ENCODE measurements around the gene ACOT7. TPM values are rescaled to one million over a fixed set of nuclear protein-coding genes. Genes with fewer than 3 reads are reported as not detected.
A peak's percentile ranks its signal among the peaks of the same experiment; 100 is the strongest.
"Not testable (repeated sequence)": the region's sequence is repeated elsewhere in the genome, so short reads cannot be mapped to it uniquely, and the experiment has no call there.

Gene ACOT7
- polyA plus RNA-seq, 3 donors: 32.8 to 39.4 (median 36.8) TPM

- DNase-seq: no peak
Observed at GRCh38 chr1:6410248-6410893, 16.8 kb upstream of the ACOT7 start.

- no peak for DNase-seq
Observed at GRCh38 chr1:6409733-6410132, 16.2 kb upstream of the ACOT7 start.

DNA sequence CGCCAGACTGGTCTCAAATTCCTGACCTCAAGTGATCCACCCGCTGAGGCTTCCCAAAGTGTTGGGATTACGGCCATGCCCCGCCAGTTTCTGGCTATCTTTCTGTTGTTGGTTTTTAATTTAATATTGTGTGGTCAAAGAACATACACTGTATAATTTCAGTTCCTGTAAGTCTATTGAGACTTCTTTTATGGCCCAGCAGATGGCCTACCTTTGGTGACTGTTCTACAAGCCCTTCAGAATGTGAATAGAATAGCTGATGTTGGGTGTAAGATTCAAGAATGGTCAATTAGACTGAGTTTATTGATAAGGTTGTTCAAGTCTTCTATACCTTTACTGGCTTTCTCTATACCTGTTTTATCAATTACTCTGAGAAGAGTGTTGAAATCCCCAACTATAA, 15.5 kb upstream of the ACOT7 start:
- DNase-seq: no peak

DNA sequence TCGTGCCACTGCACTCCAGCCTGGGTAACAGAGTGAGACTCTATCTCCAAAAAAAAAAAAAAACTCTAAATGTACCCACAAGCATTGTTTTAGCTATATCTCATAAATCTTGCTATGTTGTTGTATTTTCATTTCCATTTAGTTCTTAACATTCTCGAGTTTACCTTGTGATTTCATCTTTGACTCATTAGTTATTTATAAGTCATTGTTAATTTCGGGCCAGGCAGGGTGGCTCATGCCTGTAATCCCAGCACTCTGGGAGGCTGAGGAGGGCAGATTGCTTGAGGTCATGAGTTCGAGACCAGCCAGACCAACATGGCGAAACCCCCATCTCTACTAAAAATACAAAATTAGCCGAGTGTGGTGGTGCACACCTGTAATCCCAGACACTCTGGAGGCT, 14.5 kb upstream of the ACOT7 start:
- no peak for DNase-seq

DNA sequence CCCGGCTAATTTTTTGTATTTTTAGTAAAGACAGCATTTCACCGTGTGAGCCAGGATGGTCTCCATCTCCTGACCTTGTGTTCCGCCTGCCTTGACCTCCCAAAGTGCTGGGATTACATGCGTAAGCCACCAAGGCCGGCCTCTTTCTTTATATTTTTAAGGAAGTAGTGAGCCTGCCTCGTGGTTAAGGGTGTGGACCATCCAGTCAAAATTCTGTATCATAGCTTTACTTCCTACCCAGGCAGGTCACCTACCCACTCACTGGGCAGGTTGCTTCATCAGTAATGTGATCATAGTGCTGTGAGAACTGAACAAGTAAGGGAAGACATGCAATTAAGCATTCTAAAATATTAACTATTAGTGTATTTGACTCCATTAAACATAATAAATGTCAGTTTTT, 8.1 kb upstream of the ACOT7 start:
- DNase-seq: no peak

- no peak for DNase-seq
Observed at GRCh38 chr1:6399294-6399693, 5.7 kb upstream of the ACOT7 start.

DNA sequence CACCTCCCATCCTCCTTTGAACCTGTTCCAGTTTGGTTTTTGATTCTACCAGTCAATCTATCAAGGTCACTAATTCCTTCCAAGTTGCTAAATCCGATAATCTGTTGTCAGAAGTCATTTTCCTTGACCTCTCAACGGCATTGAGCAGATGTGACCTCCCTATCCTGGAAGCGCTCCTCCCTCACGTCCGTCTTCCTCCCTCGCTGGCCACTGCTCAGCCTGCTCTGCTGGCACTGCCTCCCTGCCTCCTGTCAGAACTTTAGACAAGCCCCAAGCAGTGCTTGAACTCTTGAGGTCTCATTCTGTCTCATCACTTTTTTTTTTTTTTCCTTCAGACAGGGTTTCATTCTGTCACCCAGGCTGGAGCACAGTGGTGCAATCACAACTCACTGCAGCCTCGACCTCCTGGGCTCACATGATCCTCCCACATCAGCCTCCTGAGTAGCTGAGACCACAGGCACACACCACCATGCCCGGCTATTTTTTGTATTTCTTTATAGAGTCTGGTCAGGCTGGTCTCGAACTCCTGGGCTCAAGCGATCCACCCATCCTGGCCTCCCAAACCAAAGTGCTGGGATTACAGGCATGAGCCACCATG, 4.4 kb upstream of the ACOT7 start:
- no peak for DNase-seq

DNA sequence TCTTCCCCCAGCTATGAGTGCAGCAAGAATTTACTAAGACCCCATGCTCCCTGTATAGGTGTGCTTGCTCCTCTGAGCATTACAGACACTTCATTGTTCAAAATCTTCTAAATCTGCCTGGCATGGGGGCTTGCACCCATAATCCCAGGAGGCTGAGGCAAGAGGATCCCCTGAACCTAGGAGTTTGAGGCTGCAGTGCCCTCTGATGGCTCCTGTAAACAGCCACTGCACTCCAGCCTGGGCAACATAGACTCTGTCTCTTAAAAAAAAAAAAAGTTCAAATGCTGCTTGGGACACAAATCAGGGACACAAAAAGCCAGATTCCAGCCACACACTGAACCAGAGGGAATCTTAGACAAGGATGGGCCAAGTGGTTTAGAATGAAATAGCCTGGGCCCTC, 3.4 kb upstream of the ACOT7 start:
- no peak for DNase-seq

GRCh38 chr1:6395781-6396244, 2.2 kb upstream of the ACOT7 start:
- not testable (repeated sequence) for DNase-seq

GRCh38 chr1:6395130-6395529, 1.6 kb upstream of the ACOT7 start:
- not testable (repeated sequence) for DNase-seq

DNA sequence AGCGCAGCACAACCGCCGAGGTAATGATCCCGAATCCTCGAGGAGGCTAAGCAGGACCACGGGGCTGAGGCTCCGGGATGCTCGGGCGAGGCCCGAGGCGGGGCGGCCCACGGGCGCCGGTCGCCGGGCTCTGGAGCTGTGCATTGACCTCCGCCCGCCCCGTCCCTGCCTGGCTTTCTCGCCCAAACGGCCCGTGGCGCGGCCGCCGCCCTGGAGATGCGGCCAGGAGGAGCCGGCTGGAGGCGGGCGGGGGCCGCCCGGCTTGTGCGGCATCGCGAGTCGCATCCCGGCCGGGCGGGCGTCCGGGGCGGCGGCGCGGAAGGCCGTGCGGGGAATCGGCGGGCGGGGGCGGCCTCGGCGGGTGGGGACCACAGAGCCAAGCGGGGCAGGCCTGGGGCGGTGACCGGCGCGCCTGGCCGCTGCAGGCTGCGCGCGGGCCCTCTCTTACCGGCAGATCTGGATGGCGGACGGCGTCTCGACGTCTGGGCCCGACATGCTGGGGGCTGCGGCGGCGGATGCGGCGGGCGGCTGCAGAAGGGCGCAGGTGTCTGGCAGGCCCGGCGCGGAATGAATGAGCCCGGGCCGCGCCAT, 663 bp downstream of the ACOT7 start:
- no peak for DNase-seq

DNA sequence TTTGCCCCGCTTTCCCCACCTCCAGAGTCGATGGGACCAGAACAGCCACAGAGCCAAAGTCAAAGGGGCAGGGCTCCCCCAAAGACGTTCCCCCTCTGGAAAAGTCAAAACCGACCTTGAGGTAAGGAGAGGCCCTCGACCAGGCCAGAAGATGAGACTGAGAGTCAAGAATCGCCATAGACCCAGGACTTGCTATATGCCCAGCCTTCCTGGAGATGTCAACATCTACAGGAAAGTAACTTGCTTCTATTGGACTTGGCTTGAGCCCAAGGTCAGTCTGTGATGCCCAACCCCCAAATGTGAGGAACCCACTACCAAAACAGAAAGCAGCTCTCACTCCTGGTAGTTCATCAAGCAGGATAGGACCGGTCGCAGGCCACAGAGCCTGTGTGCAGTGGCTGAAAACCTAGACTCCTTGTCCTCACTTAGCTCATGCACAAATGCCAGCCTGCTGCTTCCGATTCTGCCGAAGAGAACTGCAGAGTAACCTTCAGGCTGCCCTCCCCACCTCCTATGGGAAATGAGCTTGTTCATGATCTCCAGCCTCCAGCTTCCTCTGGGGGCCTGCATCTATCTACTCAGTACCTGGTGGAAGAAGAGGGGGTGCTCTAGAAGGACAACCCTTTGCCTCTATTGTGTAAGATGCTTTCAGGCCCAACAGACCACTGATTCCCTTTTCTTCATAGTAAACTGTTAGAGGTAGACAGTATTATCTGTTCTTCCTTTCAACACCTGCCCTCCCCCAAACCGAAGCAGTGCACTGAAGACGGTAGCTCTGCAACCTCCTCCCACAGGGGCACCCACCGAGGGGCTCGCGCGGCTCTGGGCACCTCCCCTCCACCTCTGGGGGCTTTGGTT, 1.4 kb downstream of the ACOT7 start:
- DNase-seq: no peak

DNA sequence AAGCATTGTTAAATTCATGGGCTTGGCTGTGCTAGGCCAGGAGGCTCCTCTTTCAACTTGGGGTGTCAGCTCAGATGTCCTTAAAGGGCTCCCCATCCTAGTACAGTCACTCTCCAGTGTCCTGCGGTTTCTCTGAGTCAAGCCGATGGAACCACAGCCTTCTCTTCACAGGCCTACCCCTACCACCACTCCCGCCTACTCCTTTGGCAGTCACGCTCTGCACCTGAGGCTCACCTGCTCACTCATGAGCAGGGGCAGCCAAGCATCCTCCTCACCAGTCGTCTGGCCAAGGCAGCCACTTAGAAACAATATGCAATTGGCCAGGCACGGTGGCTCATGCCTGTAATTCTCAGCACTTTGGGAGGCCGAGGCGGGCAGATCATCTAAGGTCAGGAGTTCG, 3.6 kb downstream of the ACOT7 start:
- DNase-seq: no peak

DNA sequence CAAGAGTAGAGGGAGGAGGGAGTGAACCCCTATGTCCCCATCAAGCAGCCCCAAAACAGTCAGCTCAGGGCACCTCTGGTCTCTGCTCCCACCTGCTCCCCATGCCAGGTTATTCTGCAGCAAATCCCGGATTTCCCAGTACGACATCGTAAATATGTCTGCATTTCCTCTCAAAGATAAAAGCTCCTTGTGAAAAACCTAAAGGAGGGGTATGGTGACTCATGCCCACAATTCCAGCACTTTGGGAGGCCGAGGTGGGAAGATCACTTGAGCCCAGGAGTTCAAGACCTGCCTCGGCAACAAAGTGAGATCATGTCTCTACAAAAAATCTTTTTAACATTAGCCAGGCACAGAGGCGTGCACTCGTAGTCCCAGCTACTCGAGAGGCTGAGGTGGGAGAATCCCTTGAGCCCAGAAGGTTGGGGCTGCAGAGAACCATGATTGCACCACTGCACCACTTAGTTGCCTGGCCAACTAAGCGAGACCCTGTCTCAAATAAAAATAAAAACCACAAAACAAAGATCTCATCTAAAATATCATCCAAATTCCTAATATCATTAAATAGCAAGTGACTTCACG, 7.1 kb downstream of the ACOT7 start:
- DNase-seq: no peak

- DNase-seq: peak; percentile 48
Observed at GRCh38 chr1:6385488-6386191, 7.9 kb downstream of the ACOT7 start.

DNA sequence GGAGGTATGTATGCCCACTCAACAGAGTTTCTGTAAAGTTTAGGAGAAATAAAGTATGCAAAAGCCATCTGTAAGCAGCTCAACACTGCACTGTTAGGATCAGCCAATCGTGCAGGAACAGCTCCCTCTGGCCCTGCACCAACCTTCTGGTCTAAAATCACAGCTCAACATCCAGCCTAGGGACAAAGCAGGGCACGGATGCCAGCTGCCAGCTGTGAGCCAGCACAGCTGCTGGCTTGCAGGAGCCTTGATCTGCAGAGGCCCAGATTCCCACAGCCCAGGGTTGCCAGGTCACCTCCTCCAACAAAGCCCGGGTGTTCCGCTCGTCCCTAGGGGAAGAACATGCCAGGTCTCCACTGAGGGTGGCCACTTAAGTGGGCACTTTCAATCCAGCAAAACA, 8.6 kb downstream of the ACOT7 start:
- DNase-seq: no peak

DNA sequence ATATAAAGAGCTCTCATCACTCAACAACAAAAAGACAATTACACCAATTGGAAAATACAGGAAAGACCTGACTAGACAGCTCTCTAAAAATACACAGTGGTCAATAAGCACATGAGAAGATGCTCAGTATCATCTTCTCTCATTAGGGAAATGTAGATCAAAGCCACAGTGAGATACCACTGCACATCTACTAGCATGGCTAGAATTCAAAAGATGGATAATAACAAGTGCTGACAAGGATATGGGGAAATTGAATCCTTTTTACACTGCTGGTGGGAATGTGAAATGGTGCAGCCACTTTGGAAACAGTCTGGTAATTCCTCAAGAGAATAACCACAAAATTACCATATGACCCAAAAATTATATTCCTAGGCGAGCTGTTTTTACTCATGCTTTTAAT, 9.4 kb downstream of the ACOT7 start:
- no peak for DNase-seq

- no peak for DNase-seq
Observed at GRCh38 chr1:6380037-6380436, 13.5 kb downstream of the ACOT7 start.

- no peak for DNase-seq
Observed at GRCh38 chr1:6378096-6378746, 15.3 kb downstream of the ACOT7 start.

- DNase-seq: no peak
Observed at GRCh38 chr1:6373961-6374720, 19.4 kb downstream of the ACOT7 start.
